ENCODE results near the gene INVS.

GRCh38 chr9:100202806-100203205 is 103.8 kb downstream of the INVS start:
- no peak for TF ChIP-seq CTCF (IDR thresholded peaks at IDR 0.05; ENCODE audit: low read length)
- TF ChIP-seq EZH2phosphoT487 (IDR thresholded peaks at IDR 0.05; ENCODE audit: low read length) = no peak
- no peak for TF ChIP-seq EZH2 (optimal IDR thresholded peaks at IDR 0.05; ENCODE audit: low read depth, low read length)
